Ovary (tissue), 9 donors: ENCODE data around the gene GRB2. TPM values are rescaled to one million over a fixed set of nuclear protein-coding genes. Genes with fewer than 3 reads are reported as not detected.

Experiments
- DNase-seq, 5 donors: peaks; one replicate each; pipeline ENCODE4 v3.0.0-alpha.2; 2019 to 2020
- H3K27ac ChIP-seq, 2 donors: fragments of 200-600 bp; one replicate each; pipeline versions ENCODE4 v1.5.1 to v1.8.0; 2019 to 2022
- H3K27me3 ChIP-seq: fragments of 200-600 bp; one replicate; pipeline ENCODE4 v1.8.0; 2022
- H3K36me3 ChIP-seq: fragments of 200-600 bp; sonication (generic); one replicate; pipeline ENCODE4 v1.5.1; 2019
- H3K4me1 ChIP-seq: one replicate; pipeline ENCODE4 v1.8.1; 2013; ENCODE audit warnings: mild to moderate bottlenecking, moderate library complexity; ENCODE audit not compliant: insufficient read depth
- H3K4me3 ChIP-seq: fragments of 200-600 bp; sonication (generic); one replicate; pipeline ENCODE4 v1.5.1; 2017
- H3K9me3 ChIP-seq, 2 donors: fragments of 200-600 bp in 1 of 2; sonication (generic) in 1 of 2; one replicate each; pipeline versions ENCODE4 v1.5.1 to v1.8.1; 2013 to 2019; ENCODE audit warnings: mild to moderate bottlenecking in 1 of 2, moderate library complexity in 1 of 2
- EP300 ChIP-seq: sonication (generic); formaldehyde crosslinking; IDR thresholded peaks from one replicate; pipeline ENCODE4 v1.6.1; 2017; ENCODE audit warnings: antibody characterized with exemption
- POLR2A ChIP-seq: fragments of 450-650 bp; IDR thresholded peaks from one replicate; pipeline ENCODE4 v1.6.1; 2017; ENCODE audit warnings: antibody characterized with exemption, mild to moderate bottlenecking, moderate library complexity
- WGBS, 3 donors: extraction: QIAGEN DNeasy Blood & Tissue Kit in 1 of 3; methylation state at CpG; one replicate each; pipeline versions ENCODE4 v1.1.5 to v1.1.7; 2013 to 2017; 5-methylcytosine and 5-hydroxymethylcytosine counted together
- intact Hi-C, 4 donors: fragments of 100-400 bp; cut with DNase I; formaldehyde crosslinking; loops; one replicate each; pipeline versions ENCODE4 v1.11.0 to v1.15.1; 2022 to 2023
- polyA plus RNA-seq, 2 donors: library from polyadenylated mRNA; stranded (reverse); fragments of 200-250 nt in 1 of 2; fragments of 350-450 nt in 1 of 2; fragmentation: Illumina TruSeq in 1 of 2; extraction: RNeasy Lipid Tissue Mini Kit (QIAGEN cat#74804) in 1 of 2; gene quantifications; one replicate each; pipeline ENCODE4 v1.2.3, GENCODE V29; 2013 to 2014
- total RNA-seq, 7 donors: library from RNA; depleted of rRNA in 2 of 7; stranded (reverse); fragments of >200 nt in 2 of 7; fragmentation: NEBNext Ultra II Directional in 3 of 7; extraction: Animal tissue kit (Norgen Biotek cat#: 25700) in 3 of 7; gene quantifications; one replicate each; pipeline versions ENCODE4 v1.1.0 to v1.2.4, GENCODE V29; 2016 to 2023
- TF ChIP-seq, protein P1 (sequence below), 3 donors: fragments of 450-650 bp in 2 of 3; fragments of 200-600 bp in 1 of 3; IDR thresholded peaks; one replicate each; pipeline versions ENCODE4 v1.5.1 to v1.8.0; 2016 to 2022; ENCODE audit warnings: antibody characterized with exemption in 3 of 3, mild to moderate bottlenecking in 1 of 3
- donor health status: DM: no; HTN: no; CAD: no; lungs with moderate emphysema.
- donor health status: DM: no; HTN: no; CAD: no.
- donor health status: Bipolar disorder and iron deficiency.
- donor health status: DM: yes; HTN: yes; CAD: no.
- donor health status: DM: no; HTN: no; CAD: no.
- donor health status: DM: yes; HTN: yes; CAD: no.

The GRB2 gene
- total and polyA plus RNA-seq, 9 donors = 41.5 to 88.2 (median 62.6) TPM

DNA sequence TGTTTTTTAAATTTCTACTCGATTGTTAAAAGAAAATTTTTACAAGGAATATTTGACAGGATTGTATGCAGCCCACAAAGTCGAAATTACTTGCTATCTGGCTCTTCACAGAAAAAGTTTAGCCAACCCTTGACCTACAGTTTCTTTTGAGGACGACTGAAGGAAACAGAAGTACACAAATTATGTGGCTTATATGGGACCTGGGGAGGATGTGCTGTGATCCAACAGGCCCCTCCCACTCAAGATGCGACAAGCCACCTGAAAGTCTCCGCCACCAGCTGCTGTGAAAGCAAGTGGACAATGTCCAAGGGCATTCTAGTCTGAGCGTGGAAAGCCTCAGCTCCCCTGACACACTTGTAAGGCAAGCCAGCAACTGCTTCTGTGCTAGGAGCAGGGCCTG, 73.8 kb downstream of the GRB2 start:
- no peak for DNase-seq
- TF ChIP-seq EP300 = no peak
- TF ChIP-seq POLR2A = no peak
- TF ChIP-seq, protein P1, sequence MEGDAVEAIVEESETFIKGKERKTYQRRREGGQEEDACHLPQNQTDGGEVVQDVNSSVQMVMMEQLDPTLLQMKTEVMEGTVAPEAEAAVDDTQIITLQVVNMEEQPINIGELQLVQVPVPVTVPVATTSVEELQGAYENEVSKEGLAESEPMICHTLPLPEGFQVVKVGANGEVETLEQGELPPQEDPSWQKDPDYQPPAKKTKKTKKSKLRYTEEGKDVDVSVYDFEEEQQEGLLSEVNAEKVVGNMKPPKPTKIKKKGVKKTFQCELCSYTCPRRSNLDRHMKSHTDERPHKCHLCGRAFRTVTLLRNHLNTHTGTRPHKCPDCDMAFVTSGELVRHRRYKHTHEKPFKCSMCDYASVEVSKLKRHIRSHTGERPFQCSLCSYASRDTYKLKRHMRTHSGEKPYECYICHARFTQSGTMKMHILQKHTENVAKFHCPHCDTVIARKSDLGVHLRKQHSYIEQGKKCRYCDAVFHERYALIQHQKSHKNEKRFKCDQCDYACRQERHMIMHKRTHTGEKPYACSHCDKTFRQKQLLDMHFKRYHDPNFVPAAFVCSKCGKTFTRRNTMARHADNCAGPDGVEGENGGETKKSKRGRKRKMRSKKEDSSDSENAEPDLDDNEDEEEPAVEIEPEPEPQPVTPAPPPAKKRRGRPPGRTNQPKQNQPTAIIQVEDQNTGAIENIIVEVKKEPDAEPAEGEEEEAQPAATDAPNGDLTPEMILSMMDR (IDR thresholded peaks at IDR 0.05) = no peak
- Histone ChIP-seq H3K4me1 (peaks cover 9% of the 10 kb centered on the region), H3K4me3 (no peak overlapping the region), H3K27ac (no peak overlapping the region), H3K9me3 (no peaks in the 10 kb centered on the region), H3K27me3 (no peaks in the 10 kb centered on the region), H3K36me3 (no peaks in the 10 kb centered on the region)
- intact Hi-C loops = no loop called here
- 16 to 35% (median 22%) methylated on average over 6 of the region's 6 CpGs for WGBS, 3 donors

DNA sequence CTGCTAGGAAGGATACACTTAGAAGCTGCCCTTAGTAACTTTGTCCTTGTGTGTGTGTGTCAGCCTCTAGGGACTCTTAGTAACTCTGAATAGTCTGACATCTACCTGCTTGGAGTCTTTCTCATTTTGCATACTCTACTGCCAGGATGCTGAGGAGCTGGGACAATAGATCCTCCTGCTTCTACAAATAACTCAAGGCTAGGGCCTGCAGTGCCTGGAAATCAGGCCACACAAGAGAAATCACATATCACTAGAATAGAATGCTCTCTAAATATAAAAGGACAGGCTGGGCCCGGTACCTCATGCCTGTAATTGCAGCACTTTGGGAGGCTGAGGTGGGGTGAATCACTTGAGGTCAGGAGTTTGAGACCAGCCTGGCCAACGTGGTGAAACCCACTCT, 77.7 kb downstream of the GRB2 start:
- no peaks in the 10 kb centered on the region for H3K27me3 ChIP-seq
- intact Hi-C loops = loop anchor here in 1 of 4 donors (10.0 kb wide), 1 partner anchor 187 kb away; the partner anchor contains the start of genes CASKIN2 and TSEN54
- no peak for DNase-seq
- 54 to 78% (median 77%) methylated on average over 2 of the region's 2 CpGs for WGBS, 3 donors
- H3K4me3 ChIP-seq = no peak overlapping the region
- H3K36me3 ChIP-seq = no peaks in the 10 kb centered on the region
- peaks cover 9% of the 10 kb centered on the region for H3K4me1 ChIP-seq
- no peak overlapping the region for H3K27ac ChIP-seq
- no peaks in the 10 kb centered on the region for H3K9me3 ChIP-seq
- TF ChIP-seq EP300 (no peak), POLR2A (no peak)
- TF ChIP-seq, protein P1 (IDR thresholded peaks at IDR 0.05) = no peak

DNA sequence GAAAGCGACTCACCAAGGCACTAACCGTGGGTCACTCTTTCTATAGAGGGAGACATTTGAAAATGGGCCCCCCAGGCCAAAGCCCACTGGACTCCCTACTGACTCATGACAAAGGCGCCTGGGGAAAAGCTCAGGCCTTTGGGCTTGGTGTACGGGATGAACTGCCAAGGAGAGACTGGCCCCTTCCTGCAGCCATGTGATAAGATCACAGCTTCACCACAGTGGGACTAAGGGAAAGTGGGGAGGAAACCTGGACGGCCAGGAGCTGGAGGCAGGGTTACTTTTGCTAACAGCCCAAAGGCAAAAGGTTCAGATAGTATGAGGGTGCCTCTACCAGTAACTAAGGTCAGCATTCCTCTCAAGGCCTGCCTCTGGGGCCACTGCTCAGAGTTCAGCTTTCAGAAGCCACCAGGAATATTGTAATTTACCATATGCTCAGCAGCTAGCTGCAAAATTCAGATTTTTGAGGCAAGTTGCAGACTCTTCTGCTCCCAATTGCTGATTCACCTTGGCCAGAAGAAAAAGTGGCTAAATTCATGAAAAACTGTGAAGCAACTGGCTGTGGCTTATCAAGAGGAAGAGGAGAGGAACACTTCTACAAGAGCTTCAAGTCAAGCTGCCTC, 79.1 kb downstream of the GRB2 start:
- TF ChIP-seq, protein P1 (IDR thresholded peaks at IDR 0.05) = no peak
- TF ChIP-seq POLR2A = no peak
- no peak for TF ChIP-seq EP300
- WGBS, 3 donors = 69 to 75% (median 74%) methylated on average over 5 of the region's 5 CpGs
- H3K9me3 ChIP-seq = no peaks in the 10 kb centered on the region
- peaks cover 5% of the 10 kb centered on the region for H3K4me1 ChIP-seq
- intact Hi-C loops = loop anchor here in 1 of 4 donors (10.0 kb wide), 1 partner anchor 188 kb away; the partner anchor contains the start of genes CASKIN2 and TSEN54
- H3K4me3 ChIP-seq = no peak overlapping the region
- H3K27ac ChIP-seq = no peak overlapping the region
- DNase-seq = no peak
- no peaks in the 10 kb centered on the region for H3K27me3 ChIP-seq
- no peaks in the 10 kb centered on the region for H3K36me3 ChIP-seq

DNA sequence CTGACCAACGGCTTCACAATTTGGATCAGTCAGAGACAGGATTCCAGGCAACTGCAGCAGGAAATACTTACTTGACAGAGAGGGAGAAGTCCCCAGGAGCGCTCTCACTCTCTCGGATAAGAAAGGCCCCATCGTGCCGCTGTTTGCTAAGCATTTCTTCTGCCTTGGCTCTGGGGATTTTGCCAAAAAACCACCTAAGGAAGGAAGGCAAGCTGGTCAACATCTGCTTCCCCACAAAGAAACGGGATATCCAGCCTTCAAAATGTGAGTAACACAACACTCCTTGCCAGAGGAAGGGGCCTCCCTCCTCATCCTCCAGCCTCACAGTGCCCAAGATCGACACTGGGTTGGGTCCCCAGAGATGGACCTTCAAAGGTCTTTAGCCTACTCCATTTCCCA, 79.7 kb downstream of the GRB2 start:
- DNase-seq = no peak
- intact Hi-C loops = loop anchor here in 1 of 4 donors (10.0 kb wide), 1 partner anchor 189 kb away; the partner anchor contains the start of genes CASKIN2 and TSEN54
- WGBS, 3 donors = 64 to 74% (median 72%) methylated on average over 7 of the region's 7 CpGs

More for the DNA sequence above, 79.7 kb downstream of the GRB2 start:
- peaks cover under 1% of the 10 kb centered on the region for H3K4me1 ChIP-seq
- H3K27me3 ChIP-seq = no peaks in the 10 kb centered on the region
- no peak overlapping the region for H3K27ac ChIP-seq
- no peaks in the 10 kb centered on the region for H3K36me3 ChIP-seq
- H3K4me3 ChIP-seq = no peak overlapping the region
- TF ChIP-seq POLR2A (no peak), EP300 (no peak)
- TF ChIP-seq, protein P1 (IDR thresholded peaks at IDR 0.05) = no peak
- no peaks in the 10 kb centered on the region for H3K9me3 ChIP-seq
